ENCODE data around the gene UBE2L6.
"Not testable (repeated sequence)": the region's sequence is repeated elsewhere in the genome, so short reads cannot be mapped to it uniquely, and the experiment has no call there.

UBE2L6 gene

DNA sequence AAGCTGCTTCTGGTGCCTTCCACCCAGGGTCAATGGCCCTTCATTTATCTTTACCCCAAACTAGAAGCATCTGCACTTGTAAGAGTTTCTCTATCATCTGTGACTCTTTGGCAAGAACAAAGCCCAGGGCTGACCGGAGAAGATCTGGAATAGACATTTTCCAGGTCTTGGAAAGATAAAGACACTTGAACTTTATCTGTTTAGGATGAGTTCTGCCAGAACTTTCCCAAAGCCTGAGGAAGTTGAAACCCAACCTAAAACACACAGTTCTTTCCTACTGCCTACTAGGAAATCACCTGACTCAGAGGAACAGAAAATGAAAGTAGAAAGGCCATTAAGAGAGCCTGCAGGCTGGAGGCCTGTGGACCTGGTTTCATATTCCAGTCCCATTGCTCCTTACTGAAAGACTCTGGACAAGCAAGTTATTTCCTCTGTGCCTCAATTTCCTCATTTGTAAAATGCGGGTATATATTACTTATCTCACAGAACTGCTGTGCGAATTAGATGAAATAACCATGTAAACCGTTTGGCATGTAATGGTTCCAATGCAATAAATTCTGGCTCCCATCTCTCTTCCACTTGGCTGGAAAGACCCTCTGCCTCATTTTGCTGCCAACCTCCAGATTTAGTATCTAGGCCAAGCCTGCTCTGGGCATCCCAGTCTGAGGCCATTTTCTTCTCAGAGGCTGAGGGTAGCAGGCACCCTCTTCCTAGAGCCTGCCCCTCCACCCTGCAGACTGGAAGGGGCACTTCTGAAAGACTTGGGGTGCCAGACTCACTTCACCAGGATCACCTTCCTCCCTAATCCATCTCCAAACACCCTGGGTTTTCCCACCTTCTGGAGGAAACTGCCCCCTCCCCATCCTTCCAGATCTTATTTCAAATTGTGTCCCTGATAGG, 1.2 kb downstream of the UBE2L6 start:
- FAIRE-seq, result peak; percentile 89

DNA sequence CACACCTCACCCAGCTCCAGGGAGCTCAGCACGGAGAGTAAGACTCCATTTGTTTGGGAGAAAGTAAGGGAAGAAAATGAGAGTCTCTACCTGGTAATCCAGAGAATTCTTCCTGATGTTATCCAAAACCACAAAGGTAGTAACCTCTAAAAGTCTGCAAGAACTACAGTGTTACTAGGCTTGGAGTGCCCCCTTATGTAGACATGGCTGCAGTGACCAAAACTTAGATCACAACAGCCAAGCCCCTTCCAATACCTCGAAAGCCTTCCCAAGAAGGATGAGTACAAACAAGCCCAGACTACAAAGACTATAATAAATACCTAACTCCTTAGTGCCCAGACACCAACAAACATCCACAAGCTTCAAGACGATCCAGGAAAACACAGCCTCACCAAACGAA, 4.9 kb downstream of the UBE2L6 start:
- no peak for FAIRE-seq

DNA sequence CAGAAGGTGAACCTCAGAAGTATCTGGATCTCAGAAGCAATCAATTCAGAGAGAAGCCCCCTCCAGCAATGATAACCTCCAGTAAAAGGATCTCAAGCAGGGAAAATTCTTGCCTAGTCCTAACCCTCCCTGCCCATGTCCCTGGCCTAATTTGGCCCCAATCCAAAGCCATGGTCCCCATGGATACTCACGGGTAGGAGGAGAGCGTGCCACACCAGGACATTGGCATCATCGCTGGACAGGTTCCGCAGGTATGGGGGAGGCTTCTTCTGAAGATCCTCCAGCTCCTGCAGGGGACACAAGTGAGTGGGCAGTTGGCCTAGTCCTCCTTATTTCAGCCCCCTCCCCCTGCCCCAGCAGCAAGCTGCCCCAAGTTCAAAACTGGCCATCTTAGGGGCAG, 7.3 kb downstream of the UBE2L6 start:
- no peak for FAIRE-seq

DNA sequence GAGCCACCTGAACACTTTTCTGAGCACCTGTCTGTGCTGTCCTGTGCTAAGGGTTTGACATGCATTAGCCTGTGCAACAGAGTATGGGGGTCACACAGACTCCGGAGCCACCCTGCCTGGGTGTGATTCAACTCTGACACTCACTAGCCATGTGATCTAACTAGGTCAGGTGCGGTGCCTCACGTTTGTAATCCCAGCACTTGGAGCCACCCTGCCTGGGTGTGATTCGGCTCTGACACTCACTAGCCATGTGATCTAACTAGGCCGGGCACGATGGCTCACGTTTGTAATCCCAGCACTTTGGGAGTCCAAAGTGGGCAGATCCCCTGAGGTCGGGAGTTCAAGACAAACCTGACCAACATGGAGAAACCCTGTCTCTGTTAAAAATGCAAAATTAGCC, 11.4 kb downstream of the UBE2L6 start:
- FAIRE-seq, result no peak

DNA sequence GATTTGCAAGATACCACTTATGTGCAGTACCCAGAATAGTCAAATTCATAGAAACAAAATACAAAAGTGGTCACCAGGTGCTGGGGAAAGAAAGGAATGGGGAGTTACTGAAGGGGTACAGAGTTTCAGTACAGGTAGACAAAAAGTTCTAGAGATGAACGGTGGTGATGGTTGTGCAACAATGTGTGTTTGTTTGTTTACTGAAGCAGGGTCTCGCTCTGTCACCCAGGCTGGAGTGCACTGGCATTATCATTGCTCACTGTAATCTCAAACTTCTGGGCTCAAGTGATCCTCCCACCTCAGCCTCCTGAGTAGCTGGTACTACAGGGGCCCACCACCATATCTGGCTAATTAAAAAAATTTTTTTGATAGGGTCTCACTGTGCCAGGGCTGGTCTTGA, 12.1 kb downstream of the UBE2L6 start:
- no peak for FAIRE-seq

DNA sequence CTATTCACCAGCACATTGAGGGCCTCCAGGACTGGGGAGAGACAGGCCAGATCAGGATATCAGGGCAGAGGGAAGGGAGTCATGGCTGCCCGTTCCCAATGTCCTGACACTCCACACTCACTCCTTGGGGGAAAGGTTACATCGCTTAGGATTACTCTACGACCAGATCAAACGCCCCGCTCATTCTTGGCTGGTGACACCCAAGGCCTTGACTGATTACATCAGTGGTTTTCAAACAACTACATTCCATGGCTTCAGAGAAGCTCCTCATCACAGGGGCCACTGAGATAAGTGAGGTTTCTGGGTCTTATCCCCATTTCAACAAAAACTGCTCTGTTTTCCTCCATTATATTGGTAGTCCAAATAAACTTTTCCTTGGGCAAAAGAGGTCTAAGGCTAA, 15.0 kb downstream of the UBE2L6 start:
- no peak for FAIRE-seq

DNA sequence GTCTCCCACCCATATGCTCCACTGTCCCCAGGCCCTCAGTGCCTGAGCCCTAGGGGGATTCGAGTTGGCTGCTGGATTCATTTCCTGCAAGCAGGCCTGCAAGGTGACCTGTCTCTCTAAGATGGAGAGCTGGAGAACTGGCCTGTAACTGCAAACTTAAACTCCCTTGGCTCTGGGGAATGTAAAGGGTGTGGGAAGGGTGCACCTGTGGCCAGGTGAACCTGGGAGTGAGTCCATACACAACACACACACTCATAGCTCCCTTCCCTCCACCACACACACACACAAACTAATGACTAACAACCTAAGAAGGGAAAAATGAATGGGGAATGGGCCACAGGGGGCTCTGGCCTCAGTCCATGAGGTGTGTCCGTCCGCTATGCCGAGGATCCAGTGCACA, 15.5 kb downstream of the UBE2L6 start:
- FAIRE-seq, result no peak

DNA sequence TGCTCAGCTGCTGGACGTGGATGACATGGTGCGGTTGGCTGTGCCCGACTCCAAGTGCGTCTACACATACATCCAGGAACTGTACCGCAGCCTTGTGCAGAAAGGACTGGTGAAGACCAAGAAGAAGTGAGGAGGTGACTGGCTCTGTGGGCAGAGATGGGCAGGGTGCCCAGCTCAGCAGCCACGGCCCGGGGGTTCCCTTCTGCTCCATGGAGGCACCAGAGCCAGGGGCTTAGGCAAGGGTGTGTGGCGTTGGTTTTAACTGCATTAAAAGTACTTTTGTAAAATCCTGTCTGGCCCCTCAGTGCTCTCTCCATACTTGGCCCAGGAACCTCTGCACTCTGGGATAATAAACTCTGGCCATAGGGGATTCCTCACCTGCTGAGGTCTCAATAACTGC, 17.5 kb downstream of the UBE2L6 start:
- FAIRE-seq, result no peak

DNA sequence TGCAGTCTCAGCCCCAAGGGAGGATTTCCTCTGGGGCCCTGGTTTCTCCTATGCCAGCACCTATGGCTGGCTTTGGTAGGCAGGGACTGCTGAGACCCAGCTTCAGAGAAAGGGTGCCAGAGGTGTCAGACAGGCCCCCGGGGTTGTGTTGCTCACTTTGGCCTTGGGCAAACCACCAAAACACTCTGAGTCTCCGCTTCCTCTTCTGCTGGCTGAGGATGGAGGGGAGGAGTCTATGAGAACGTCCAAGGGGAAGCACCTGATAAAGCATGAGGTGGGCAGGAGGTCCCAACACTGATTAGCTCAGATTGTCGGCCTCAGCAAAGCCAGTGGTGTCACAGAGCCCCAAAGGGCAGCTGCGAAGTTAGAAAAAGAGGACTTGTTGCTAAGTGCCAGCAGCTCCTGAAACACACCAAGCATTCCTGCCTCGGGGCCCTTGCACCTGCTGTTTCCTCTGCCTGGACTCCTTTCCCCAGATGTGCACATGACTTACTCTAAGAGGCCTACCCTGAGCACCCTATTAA, 19.6 kb downstream of the UBE2L6 start:
- no peak for FAIRE-seq

DNA sequence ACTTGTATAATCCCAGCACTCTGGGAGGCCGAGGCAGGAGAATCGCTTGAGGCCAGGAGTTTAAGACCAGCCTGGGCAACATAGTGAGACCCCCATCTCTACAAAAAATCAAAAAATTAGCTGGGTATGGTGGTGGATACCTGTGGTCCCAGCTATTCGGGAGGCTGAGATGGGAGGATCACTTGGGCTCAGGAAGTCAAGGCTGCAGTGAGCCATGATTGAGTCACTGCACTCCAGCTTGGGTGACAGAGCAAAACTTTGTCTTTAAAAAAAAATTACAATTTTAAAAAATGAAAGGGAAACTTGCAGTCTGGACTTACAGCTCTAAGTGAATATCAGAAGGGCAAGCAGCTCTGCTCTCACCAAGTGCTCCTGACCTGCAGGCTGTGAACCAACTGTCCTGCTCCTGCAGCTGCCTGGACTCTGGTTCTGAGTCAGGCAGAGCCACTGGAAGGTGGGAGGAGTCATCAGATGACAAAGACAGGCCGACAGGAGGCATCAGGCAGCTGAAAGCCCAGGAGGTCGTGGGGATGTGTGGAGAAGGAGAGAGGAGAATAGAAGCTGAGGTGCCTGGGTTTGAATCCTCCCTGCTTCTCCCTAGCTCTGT, 20.5 kb downstream of the UBE2L6 start:
- no peak for FAIRE-seq

DNA sequence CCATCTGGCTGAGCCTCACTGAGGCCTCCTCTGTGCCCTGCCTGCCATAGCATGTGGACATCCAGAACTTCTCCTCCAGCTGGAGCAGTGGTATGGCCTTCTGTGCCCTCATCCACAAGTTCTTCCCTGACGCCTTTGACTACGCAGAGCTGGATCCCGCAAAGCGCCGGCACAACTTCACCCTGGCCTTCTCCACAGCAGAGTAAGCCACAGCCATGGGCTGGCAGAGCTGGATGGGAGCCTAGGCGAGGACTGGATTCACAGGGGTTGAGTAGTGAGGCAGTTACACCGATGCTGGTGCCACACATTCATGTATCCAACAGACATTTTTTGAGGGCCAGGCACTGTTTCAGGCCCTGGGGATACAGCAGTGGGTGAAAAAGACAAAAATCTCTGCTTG, 21.0 kb downstream of the UBE2L6 start:
- FAIRE-seq, result no peak

DNA sequence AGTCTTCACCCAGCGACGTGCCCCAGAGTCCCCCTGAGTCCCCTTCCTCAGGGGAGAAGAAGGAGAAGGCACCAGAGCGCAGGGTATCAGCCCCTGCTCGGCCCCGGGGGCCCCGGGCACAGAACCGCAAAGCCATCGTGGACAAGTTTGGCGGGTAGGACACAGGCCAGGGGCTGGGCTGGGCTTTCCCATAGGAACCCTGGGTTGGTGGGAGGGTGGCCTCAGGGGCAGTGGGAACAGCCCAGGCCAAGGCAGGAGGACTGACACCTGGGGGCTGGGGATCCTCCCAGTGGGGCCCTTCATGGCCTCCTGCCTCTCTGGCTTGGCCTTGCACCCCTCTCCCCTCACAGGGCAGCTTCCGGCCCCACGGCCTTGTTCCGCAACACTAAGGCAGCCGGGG, 21.6 kb downstream of the UBE2L6 start:
- no peak for FAIRE-seq

DNA sequence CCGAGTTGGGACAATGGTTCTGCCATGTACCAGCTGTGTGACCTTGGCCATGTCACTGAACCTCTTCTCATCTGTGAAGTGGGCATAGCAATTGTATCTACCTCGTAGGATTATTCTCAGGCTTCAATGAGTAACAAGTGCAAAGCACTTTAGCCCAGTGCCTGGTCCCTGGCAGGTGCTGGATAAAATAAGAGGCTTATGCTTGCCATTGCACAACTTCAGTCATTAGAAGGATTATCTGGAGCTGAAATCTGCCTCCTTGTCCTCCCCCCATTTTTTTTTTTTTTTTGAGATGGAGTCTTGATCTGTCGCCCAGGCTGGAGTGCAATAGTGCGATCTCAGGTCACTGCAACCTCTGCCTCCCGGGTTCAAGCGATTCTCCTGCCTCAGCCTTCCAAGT, 22.9 kb downstream of the UBE2L6 start:
- FAIRE-seq, result no peak

DNA sequence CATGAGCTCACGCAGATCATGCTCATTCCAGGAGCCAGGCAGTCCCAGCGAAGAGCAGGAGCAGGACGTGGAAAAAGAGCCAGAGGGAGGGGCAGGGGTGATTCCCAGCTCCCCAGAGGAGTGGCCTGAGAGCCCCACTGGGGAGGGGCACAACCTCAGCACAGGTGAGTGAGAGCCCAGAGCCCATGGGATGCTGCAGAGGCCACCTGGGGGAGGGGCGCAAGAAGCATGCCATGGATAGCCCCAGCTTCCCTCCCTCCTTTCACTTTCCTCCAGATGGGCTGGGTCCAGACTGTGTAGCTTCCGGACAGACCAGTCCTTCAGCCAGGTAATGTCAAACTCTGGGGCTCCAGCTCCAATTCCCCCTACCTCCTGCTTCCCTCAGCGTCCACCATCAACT, 23.9 kb downstream of the UBE2L6 start:
- FAIRE-seq, result no peak

DNA sequence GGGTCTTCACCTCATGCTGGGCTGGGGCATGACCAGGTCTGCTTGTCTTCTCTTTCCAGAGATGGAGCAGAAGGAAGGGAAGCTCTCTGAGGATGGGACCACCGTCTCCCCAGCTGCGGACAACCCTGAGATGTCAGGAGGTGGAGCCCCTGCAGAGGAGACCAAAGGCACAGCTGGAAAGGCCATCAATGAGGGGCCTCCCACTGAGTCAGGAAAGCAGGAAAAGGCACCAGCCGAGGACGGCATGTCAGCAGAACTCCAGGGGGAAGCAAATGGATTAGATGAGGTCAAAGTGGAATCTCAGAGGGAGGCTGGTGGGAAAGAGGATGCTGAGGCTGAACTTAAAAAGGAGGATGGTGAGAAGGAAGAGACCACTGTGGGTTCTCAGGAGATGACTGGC, 24.9 kb downstream of the UBE2L6 start:
- FAIRE-seq, result no peak

DNA sequence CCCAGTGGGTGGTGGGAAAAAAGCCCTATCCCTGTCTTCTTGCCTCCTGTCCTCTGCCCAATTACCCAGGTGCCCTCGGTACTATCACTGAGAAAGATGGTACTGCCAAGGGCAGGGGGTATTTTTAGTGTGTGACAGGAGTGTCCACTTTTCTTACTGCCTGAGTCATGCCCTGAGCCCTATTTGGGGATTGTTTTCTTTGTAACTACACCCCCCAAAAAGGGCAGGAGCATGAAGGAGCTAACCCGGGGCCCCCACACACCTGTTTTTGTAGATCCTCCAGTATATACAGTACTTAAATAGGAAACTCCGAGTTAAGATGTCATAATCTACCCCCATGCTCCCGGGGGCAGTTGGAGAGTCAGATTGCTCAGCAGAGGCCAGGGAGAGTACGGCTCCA, 26.3 kb downstream of the UBE2L6 start:
- FAIRE-seq, result no peak

DNA sequence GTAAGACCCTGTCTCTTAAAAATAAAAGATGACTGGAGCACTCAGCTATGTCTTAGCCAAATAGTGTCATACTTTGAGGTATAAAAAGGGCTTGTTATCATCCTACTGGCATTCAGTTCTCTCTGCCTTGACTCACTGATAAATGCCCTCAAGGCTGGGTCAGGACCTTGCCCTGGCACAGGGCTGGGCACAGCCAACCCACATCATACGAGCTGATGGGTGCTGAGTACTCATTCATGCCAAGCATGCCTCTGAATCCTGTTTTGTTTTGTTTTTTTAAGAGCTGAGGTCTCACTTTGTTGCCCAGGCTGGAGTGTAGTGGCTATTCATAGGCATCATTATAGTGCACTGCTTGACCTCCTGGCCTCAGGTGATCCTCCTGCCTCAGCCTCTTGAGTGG, 28.1 kb downstream of the UBE2L6 start:
- no peak for FAIRE-seq

DNA sequence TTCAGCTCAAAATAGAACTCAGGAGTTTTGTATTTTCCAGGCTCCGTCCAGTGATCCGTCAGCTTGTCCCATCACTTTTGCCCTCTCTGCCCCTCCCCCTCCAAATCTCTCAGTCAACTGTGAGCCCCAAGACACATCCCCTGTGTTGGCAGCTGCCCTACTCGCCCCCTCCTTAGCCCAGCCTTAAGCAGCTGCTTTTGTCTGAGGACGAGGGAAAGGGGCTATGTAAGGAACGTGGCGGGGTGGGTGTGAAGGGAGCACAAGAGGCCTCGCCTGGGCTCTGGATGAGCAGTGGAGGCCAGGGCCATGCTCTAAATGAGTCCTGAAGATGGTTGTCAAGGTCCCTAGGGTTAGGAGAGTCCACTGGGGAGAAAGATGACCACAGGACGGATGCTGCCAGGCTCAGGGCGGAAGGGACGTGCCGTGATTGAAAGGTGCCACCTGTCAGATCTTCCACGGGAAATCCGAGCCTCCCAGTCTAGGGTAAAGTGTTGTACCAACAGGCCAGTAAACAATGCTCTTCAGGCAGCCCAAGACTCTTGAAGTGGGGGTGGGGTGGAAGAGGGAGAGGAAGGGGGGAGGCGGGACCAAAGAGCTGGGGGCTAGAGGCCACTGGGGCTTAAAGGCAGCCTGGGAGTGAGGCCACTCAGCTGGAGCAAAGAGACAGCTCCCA, 30.4 kb downstream of the UBE2L6 start, which contains the start of gene SMTNL1:
TSS of gene SMTNL1 (plus strand) at position 649 of the 673 bp plus-strand sequence. CDS start 5,048 bp downstream, outside the sequence.
- FAIRE-seq, result no peak

DNA sequence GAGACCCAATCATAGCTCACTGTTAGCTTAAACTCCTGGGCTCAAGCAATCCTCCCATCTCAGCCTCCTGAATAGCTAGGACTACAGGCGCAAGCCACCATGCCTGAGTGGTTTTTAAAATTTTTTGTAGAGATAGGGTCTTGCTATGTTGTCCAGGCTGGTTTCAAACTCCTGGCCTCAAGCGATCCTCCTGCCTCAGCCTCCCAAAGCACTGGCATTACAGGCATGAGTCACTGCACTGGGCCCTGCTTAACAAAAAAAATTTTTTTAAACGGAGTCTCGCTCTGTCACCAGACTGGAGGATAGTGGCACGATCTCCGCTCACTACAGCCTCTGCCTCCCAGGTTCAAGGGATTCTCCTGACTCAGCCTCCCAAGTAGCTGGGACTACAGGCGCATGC, 33.0 kb downstream of the UBE2L6 start:
- FAIRE-seq, result not testable (repeated sequence)

DNA sequence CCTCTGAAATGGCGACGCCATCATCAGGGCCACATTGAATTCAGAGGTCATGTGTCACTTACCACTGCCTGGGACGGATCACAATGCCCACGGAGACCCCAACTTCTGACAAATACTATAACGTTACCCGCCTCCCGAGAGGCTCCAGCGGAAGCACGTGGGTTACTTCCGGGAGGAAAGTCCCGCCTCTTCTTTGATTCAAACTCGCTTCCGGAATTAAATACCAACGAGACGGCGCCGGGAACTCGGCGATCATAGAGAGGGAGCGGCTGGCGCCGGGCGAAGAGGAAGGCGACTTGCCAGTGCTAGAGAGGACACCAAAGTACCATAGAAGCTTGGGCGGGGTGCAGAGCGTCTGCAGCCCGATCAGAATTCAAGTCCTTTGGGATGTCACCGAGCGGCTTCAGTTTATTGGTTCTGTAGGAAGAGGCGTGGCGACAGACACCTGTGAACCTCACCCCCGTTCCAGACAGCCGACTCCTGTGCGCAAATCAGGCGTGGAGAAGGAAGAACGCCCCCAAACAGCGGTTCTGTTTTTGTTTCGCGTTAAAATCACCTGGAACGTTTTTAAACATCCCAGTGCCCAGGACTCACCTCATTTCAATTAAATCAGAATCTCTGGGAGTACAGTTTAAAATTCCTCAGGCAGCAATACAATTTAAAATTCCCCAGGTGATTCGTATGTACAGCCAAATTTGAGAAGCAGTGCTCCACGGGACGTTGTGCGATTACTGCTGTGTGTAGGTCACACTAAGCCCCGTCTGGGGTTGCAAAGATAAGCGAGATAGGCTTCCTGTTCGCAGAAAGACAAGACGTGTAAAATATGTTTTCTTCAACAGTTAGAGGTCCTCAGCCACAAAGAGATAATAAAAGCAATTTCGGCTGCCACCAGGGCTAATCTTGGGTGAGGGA, 36.6 kb downstream of the UBE2L6 start, which contains the start of gene TIMM10:
TSS of gene TIMM10 (minus strand) at position 159 of the 912 bp plus-strand sequence. CDS start 565 bp downstream, outside the sequence.
- peak; percentile 99 for FAIRE-seq

DNA sequence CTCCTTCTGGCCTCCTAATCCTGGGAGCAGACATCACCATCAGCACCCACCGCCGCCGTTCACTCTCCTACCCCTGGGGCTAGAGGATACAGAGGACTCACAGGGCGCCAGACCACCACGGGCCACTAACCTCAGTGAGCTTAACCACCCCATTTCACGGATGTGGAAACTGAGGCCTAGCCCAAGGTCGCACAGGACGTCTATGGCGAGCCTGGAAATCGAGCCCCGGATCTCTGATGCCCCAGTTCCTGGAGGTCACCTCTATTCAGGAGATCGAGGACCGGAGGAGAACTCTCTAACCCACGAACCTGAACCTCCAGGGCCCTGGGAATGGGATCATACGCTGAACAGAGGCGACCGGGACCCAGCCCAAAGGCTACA, 37.3 kb downstream of the UBE2L6 start:
- no peak for FAIRE-seq

DNA sequence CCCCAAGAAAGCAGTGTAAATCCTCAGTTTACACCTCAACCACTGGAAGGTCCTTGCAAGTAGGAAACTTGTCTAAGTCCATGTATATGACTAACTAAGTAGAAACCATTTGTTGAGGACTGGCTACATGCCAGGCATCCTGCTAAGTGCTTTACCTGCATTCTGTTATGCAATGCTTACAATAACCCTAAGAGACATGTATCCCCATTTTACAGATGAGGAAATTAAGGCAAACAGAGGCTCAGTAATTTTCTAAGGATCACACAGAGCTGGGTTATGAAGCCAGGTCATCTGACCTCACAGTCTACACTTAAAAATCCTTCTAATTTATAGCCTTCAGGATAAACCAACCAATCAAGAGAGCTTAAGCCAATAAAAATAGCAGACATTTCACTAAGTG, 38.5 kb downstream of the UBE2L6 start:
- FAIRE-seq, result no peak

Data from A204.1 (cell line).